ENCODE measurements around the gene SURF2. TPM values are rescaled to one million over a fixed set of nuclear protein-coding genes. Genes with fewer than 3 reads are reported as not detected.

SURF2 gene
- total RNA-seq, 2 donors from 2014 or later: 9.4 to 18.7 TPM

- Histone ChIP-seq H3K27ac (peak within 1 kb of the TSS; percentile 66), H3K36me3 (peaks cover 20% of the 10 kb centered on the region), H3K9ac (ENCODE audit: low read depth in 2 of 2, low read length in 2 of 2) (peak within 1 kb of the TSS; percentile 95), H3K9me3 (no peaks in the 10 kb centered on the region), H3K4me1 (peaks cover 7% of the 10 kb centered on the region), H3K27me3 (no peaks in the 10 kb centered on the region), H3K4me3 (peak within 1 kb of the TSS; percentile 71)
- TF ChIP-seq CTCF (IDR thresholded peaks at IDR 0.05): no peak
- intact Hi-C loops (cut with DNase I): no loop called here
- DNase-seq: peak; percentile 95
These were observed 8.2 kb upstream of the SURF2 start, which contains the start of the genes MED22 and RPL7A for GRCh38 chr9:133347985-133348717. TSS of gene MED22 (minus strand) at chr9:133348131. CDS start at chr9:133346662, 1,469 bp downstream. TSS of gene RPL7A (plus strand) at chr9:133348218. CDS start at chr9:133348244, 26 bp downstream.

GRCh38 chr9:133348718-133349573 is 7.4 kb upstream of the SURF2 start:
- H3K4me3 ChIP-seq: peak overlapping the region; percentile 71
- H3K9ac ChIP-seq (ENCODE audit: low read depth in 2 of 2, low read length in 2 of 2): peak overlapping the region; percentile 95
- no peaks in the 10 kb centered on the region for H3K27me3 ChIP-seq
- no peaks in the 10 kb centered on the region for H3K9me3 ChIP-seq
- intact Hi-C loops (cut with DNase I): no loop called here
- no peak for DNase-seq
- peaks cover 7% of the 10 kb centered on the region for H3K4me1 ChIP-seq
- peak overlapping the region; percentile 66 for H3K27ac ChIP-seq
- no peak for TF ChIP-seq CTCF (IDR thresholded peaks at IDR 0.05)
- H3K36me3 ChIP-seq: peaks cover 19% of the 10 kb centered on the region

GRCh38 chr9:133349965-133350616 is 6.3 kb upstream of the SURF2 start:
- Histone ChIP-seq H3K4me3 (no peak overlapping the region), H3K27ac (no peak overlapping the region), H3K36me3 (peaks cover 19% of the 10 kb centered on the region), H3K9ac (ENCODE audit: low read depth in 2 of 2, low read length in 2 of 2) (peak overlapping the region in 1 of 2 donors; percentile 30), H3K9me3 (no peaks in the 10 kb centered on the region), H3K4me1 (peaks cover 7% of the 10 kb centered on the region), H3K27me3 (no peaks in the 10 kb centered on the region)
- DNase-seq: no peak
- intact Hi-C loops (cut with DNase I): no loop called here
- no peak for TF ChIP-seq CTCF (IDR thresholded peaks at IDR 0.05)

GRCh38 chr9:133351526-133351907 is 4.8 kb upstream of the SURF2 start:
- H3K36me3 ChIP-seq: peaks cover 19% of the 10 kb centered on the region
- no peak overlapping the region for H3K4me3 ChIP-seq
- no peak overlapping the region for H3K9ac ChIP-seq (ENCODE audit: low read depth in 2 of 2, low read length in 2 of 2)
- no peaks in the 10 kb centered on the region for H3K27me3 ChIP-seq
- no peak overlapping the region for H3K27ac ChIP-seq
- H3K9me3 ChIP-seq: no peaks in the 10 kb centered on the region
- peaks cover 11% of the 10 kb centered on the region for H3K4me1 ChIP-seq
- no peak for DNase-seq
- no peak for TF ChIP-seq CTCF (IDR thresholded peaks at IDR 0.05)
- intact Hi-C loops (cut with DNase I): no loop called here

- Histone ChIP-seq H3K27me3 (no peaks in the 10 kb centered on the region), H3K4me1 (peaks cover 9% of the 10 kb centered on the region), H3K4me3 (no peak overlapping the region), H3K27ac (no peak overlapping the region), H3K9ac (ENCODE audit: low read depth in 2 of 2, low read length in 2 of 2) (no peak overlapping the region), H3K36me3 (peaks cover 19% of the 10 kb centered on the region), H3K9me3 (no peaks in the 10 kb centered on the region)
- DNase-seq: peak; percentile 57
- intact Hi-C loops (cut with DNase I): no loop called here
- TF ChIP-seq CTCF (IDR thresholded peaks at IDR 0.05): peak; percentile 58
These were observed 4.3 kb upstream of the SURF2 start for GRCh38 chr9:133351908-133352634.

Data from colonic mucosa (tissue), 4 donors.